GM12878 (cell line): ENCODE measurements around the gene ITGA11. TPM values are rescaled to one million over a fixed set of nuclear protein-coding genes. Genes with fewer than 3 reads are reported as not detected.
A peak's percentile ranks its signal among the peaks of the same experiment; 100 is the strongest.

Experiments
- BHLHE40 ChIP-seq, 2 experiments: fragments of 450-650 bp in 1 of 2; IDR thresholded peaks; 2 replicates each; pipeline ENCODE4 v1.6.1; 2011 to 2017; ENCODE audit warnings: low read depth in 2 of 2, borderline replicate concordance in 1 of 2, improper control_type of control experiment in 1 of 2, low read length in 1 of 2, mild to moderate bottlenecking in 1 of 2
- CHD4 ChIP-seq: fragments of 200-600 bp; sonication (generic); IDR thresholded peaks from 2 replicates; pipeline ENCODE4 v1.6.1; 2016; ENCODE audit warnings: mild to moderate bottlenecking
- EGR1 ChIP-seq, 2 experiments: IDR thresholded peaks; 1 replicate in 1 of 2; 2 replicates in 1 of 2; pipeline ENCODE4 v1.6.1; 2011 to 2012; ENCODE audit warnings: low read depth in 2 of 2, low read length in 2 of 2, borderline replicate concordance in 1 of 2, mild to moderate bottlenecking in 1 of 2, moderate library complexity in 1 of 2
- FOXK2 ChIP-seq: fragments of 450-650 bp; IDR thresholded peaks from 2 replicates; pipeline ENCODE4 v1.6.1; 2017; ENCODE audit warnings: mild to moderate bottlenecking, moderate library complexity
- GABPA ChIP-seq: IDR thresholded peaks from 2 replicates; pipeline ENCODE4 v1.6.1; 2014; ENCODE audit warnings: antibody characterized with exemption, low read depth, mild to moderate bottlenecking, inconsistent platforms
- HDAC6 ChIP-seq: fragments of 200-600 bp; sonication (generic); IDR thresholded peaks from one replicate; pipeline ENCODE4 v1.8.0; 2017; ENCODE audit warnings: antibody characterized with exemption; ENCODE audit not compliant: unreplicated experiment
- IRF5 ChIP-seq: fragments of 450-650 bp; IDR thresholded peaks from 2 replicates; pipeline ENCODE4 v1.6.1; 2017; ENCODE audit warnings: borderline replicate concordance
- MLLT1 ChIP-seq: fragments of 450-650 bp; IDR thresholded peaks from 2 replicates; pipeline ENCODE4 v1.6.1; 2016; ENCODE audit warnings: mild to moderate bottlenecking
- NFYB ChIP-seq: IDR thresholded peaks from 2 replicates; pipeline ENCODE4 v1.6.1; 2011; ENCODE audit warnings: low read depth, mild to moderate bottlenecking, low read length, improper control_type of control experiment, moderate library complexity; ENCODE audit not compliant: insufficient read depth
- NR2C2 ChIP-seq: IDR thresholded peaks from 2 replicates; pipeline ENCODE4 v1.6.1; 2011; ENCODE audit warnings: borderline replicate concordance, low read depth; ENCODE audit not compliant: control insufficient read depth, insufficient read length
- NRF1 ChIP-seq: conservative IDR thresholded peaks from 2 replicates; pipeline ENCODE4 v1.6.1; 2011; ENCODE audit warnings: mild to moderate bottlenecking, low read depth, low read length, improper control_type of control experiment
- PML ChIP-seq: IDR thresholded peaks from 2 replicates; pipeline ENCODE4 v1.6.1; 2012; ENCODE audit warnings: low read length, inconsistent platforms
- TBL1XR1 ChIP-seq: IDR thresholded peaks from 2 replicates; pipeline ENCODE4 v1.6.1; 2012; ENCODE audit warnings: low read depth, low read length, improper control_type of control experiment
- ZNF274 ChIP-seq: IDR thresholded peaks from one replicate; pipeline ENCODE4 v1.8.0; 2011; ENCODE audit not compliant: insufficient read length, insufficient read depth
- ZNF384 ChIP-seq: IDR thresholded peaks from 2 replicates; pipeline ENCODE4 v1.6.1; 2012; ENCODE audit warnings: low read depth, mild to moderate bottlenecking, low read length, improper control_type of control experiment, borderline replicate concordance
- ZNF592 ChIP-seq: fragments of 450-650 bp; IDR thresholded peaks from 2 replicates; pipeline ENCODE4 v1.6.1; 2017; ENCODE audit warnings: mild to moderate bottlenecking, moderate library complexity
- ZNF687 ChIP-seq: fragments of 450-650 bp; IDR thresholded peaks from 2 replicates; pipeline ENCODE4 v1.6.1; 2017; ENCODE audit warnings: mild to moderate bottlenecking, moderate library complexity
- polyA plus RNA-seq, 11 experiments: library from polyadenylated mRNA; depleted of rRNA in 4 of 11; unstranded in 6 of 11; stranded (reverse) in 5 of 11; fragments of >200 nt; fragmentation: Nextera tagmentation in 4 of 11; fragmentation: Illumina TruSeq in 1 of 11; extraction: Ambion mirVana in 4 of 11; extraction: Trizol in 1 of 11; gene quantifications; 1 replicate in 1 of 11; 2 replicates in 10 of 11; pipeline versions ENCODE4 v1.2.1 to v1.2.3, GENCODE V29; 2011 to 2016; ENCODE audit warnings: inconsistent platforms in 2 of 11, missing spikeins in 2 of 11, low read depth in 1 of 11
- total RNA-seq, 4 experiments: library from RNA; depleted of rRNA in 3 of 4; stranded (reverse); fragments of >200 nt in 3 of 4; fragmentation: Illumina TruSeq in 1 of 4; extraction: Trizol in 1 of 4; gene quantifications; 2 replicates each; pipeline versions ENCODE4 v1.2.1 to v1.2.3, GENCODE V29; 2013 to 2021

The ITGA11 gene
- total and polyA plus RNA-seq, 10 of the 15 experiments (the other 5 are each of a cell fraction or from before 2014, with no cell fraction given): under 0.01 to 0.36 (median 0.13) TPM; not detected in 1

- TF ChIP-seq EGR1 (IDR thresholded peaks at IDR 0.05; ENCODE audit: borderline replicate concordance in 1 of 2, low read depth in 2 of 2, low read length in 2 of 2) (peak in 1 of 2 experiments; percentile 55; a peak in 1 of 3 replicates), FOXK2 (no peak), MLLT1 (no peak), GABPA (peak; percentile 90), NFYB (no peak), ZNF592 (0 out of 2 replicates have a peak, but pooled peaks have one; percentile 34), PML (peak; percentile 91; the same call in 1 of the 2 replicates), HDAC6 (peak; percentile 57), CHD4 (no peak), ZNF274 (no peak), NR2C2 (no peak), NRF1 (no peak), BHLHE40 (IDR thresholded peaks at IDR 0.05; ENCODE audit: borderline replicate concordance in 1 of 2, low read depth in 2 of 2, low read length in 1 of 2) (peak; percentile 65 to 89), ZNF687 (peak; percentile 52; the same call in 1 of the 2 replicates), TBL1XR1 (peak; percentile 40; the same call in 1 of the 2 replicates), IRF5 (no peak), ZNF384 (no peak)
Observed at GRCh38 chr15:68277603-68278344, 154.2 kb downstream of the ITGA11 start, which contains the start of gene FEM1B (continued).
